SK-N-SH treated with all-trans-retinoic acid at 6 μM for 48 hours (cell line): ENCODE results near the gene TMA7.

Source experiments
- CREB5 ChIP-seq: fragments of 250-450 bp; sonication (Bioruptor Pico); IDR thresholded peaks from 2 replicates; pipeline ENCODE4 v1.5.1; 2020; ENCODE audit warnings: low read depth, mild to moderate bottlenecking, moderate library complexity
- CSDC2 ChIP-seq: fragments of 250-450 bp; sonication (Bioruptor Pico); IDR thresholded peaks from 2 replicates; pipeline ENCODE4 v1.5.0; 2020; ENCODE audit warnings: mild to moderate bottlenecking, moderate library complexity
- ISL1 ChIP-seq: fragments of 250-450 bp; sonication (Bioruptor Pico); IDR thresholded peaks from 2 replicates; pipeline ENCODE4 v2.1.2; 2022; ENCODE audit warnings: mild to moderate bottlenecking, moderate library complexity
- OSR1 ChIP-seq: fragments of 250-450 bp; sonication (Bioruptor Pico); IDR thresholded peaks from 2 replicates; pipeline ENCODE4 v1.8.0; 2022; ENCODE audit warnings: moderate library complexity, mild to moderate bottlenecking, inconsistent platforms
- PATZ1 ChIP-seq: fragments of 250-450 bp; sonication (Bioruptor Pico); IDR thresholded peaks from 2 replicates; pipeline ENCODE4 v1.8.0; 2020; ENCODE audit warnings: mild to moderate bottlenecking, moderate library complexity, borderline replicate concordance
- PPARA ChIP-seq: fragments of 250-450 bp; sonication (Bioruptor Pico); IDR thresholded peaks from 2 replicates; pipeline ENCODE4 v1.5.0; 2020; ENCODE audit warnings: mild to moderate bottlenecking, borderline replicate concordance
- RARB ChIP-seq: fragments of 250-450 bp; sonication (Bioruptor Pico); IDR thresholded peaks from 2 replicates; pipeline ENCODE4 v1.8.0; 2021; ENCODE audit warnings: mild to moderate bottlenecking, moderate library complexity
- TCF4 ChIP-seq: fragments of 250-450 bp; sonication (Bioruptor Pico); IDR thresholded peaks from 2 replicates; pipeline ENCODE4 v1.8.0; 2021; ENCODE audit warnings: mild to moderate bottlenecking, moderate library complexity, borderline replicate concordance
- ZFP3 ChIP-seq: fragments of 250-450 bp; sonication (Bioruptor Pico); IDR thresholded peaks from 2 replicates; pipeline ENCODE4 v1.5.0; 2020; ENCODE audit warnings: mild to moderate bottlenecking, moderate library complexity
- ZFP30 ChIP-seq: fragments of 450-650 bp; formaldehyde crosslinking; IDR thresholded peaks from 2 replicates; pipeline ENCODE4 v1.5.0; 2022; ENCODE audit warnings: mild to moderate bottlenecking, moderate library complexity
- ZNF565 ChIP-seq: fragments of 450-650 bp; formaldehyde crosslinking; conservative IDR thresholded peaks from 2 replicates; pipeline ENCODE4 v1.5.0; 2020; ENCODE audit warnings: low read depth, mild to moderate bottlenecking, moderate library complexity
- ZNF8 ChIP-seq: fragments of 450-650 bp; formaldehyde crosslinking; IDR thresholded peaks from 2 replicates; pipeline ENCODE4 v1.5.0; 2020; ENCODE audit warnings: mild to moderate bottlenecking, moderate library complexity
- TF ChIP-seq, protein P1 (sequence below): fragments of 250-450 bp; sonication (Bioruptor Pico); IDR thresholded peaks from 2 replicates; pipeline ENCODE4 v1.5.0; 2020; ENCODE audit warnings: mild to moderate bottlenecking, moderate library complexity
- TF ChIP-seq, protein P2 (sequence below): fragments of 250-450 bp; sonication (Bioruptor Pico); IDR thresholded peaks from 2 replicates; pipeline ENCODE4 v1.5.1; 2021; ENCODE audit warnings: mild to moderate bottlenecking, moderate library complexity

DNA sequence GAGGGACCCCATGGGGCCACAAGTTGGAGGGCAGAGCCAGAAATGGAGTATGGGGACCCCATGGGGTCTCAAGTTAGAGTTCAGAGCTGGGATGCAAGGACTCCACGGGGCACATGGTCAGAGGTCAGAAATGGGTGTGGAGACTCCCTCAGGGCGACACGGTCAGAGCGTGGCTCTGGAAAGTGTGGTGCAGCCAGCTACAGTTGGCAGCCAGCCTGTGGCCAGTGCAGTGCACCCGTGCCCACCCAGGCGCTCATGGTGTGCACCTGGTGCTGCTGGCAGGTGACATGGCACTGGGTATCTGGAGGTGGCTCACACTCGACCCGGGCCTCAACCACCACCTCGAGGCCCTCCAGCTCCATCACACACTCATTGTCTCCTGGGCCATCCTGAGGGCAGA, 21.4 kb upstream of the TMA7 start:
- no peak for TF ChIP-seq ZNF565
- TF ChIP-seq, protein P1, sequence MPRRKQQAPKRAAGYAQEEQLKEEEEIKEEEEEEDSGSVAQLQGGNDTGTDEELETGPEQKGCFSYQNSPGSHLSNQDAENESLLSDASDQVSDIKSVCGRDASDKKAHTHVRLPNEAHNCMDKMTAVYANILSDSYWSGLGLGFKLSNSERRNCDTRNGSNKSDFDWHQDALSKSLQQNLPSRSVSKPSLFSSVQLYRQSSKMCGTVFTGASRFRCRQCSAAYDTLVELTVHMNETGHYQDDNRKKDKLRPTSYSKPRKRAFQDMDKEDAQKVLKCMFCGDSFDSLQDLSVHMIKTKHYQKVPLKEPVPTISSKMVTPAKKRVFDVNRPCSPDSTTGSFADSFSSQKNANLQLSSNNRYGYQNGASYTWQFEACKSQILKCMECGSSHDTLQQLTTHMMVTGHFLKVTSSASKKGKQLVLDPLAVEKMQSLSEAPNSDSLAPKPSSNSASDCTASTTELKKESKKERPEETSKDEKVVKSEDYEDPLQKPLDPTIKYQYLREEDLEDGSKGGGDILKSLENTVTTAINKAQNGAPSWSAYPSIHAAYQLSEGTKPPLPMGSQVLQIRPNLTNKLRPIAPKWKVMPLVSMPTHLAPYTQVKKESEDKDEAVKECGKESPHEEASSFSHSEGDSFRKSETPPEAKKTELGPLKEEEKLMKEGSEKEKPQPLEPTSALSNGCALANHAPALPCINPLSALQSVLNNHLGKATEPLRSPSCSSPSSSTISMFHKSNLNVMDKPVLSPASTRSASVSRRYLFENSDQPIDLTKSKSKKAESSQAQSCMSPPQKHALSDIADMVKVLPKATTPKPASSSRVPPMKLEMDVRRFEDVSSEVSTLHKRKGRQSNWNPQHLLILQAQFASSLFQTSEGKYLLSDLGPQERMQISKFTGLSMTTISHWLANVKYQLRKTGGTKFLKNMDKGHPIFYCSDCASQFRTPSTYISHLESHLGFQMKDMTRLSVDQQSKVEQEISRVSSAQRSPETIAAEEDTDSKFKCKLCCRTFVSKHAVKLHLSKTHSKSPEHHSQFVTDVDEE = no peak
- TF ChIP-seq, protein P2, sequence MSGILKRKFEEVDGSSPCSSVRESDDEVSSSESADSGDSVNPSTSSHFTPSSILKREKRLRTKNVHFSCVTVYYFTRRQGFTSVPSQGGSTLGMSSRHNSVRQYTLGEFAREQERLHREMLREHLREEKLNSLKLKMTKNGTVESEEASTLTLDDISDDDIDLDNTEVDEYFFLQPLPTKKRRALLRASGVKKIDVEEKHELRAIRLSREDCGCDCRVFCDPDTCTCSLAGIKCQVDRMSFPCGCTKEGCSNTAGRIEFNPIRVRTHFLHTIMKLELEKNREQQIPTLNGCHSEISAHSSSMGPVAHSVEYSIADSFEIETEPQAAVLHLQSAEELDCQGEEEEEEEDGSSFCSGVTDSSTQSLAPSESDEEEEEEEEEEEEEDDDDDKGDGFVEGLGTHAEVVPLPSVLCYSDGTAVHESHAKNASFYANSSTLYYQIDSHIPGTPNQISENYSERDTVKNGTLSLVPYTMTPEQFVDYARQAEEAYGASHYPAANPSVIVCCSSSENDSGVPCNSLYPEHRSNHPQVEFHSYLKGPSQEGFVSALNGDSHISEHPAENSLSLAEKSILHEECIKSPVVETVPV (CRISPR knock-in tag) = no peak
- no peak for TF ChIP-seq ZNF8
- TF ChIP-seq RARB = no peak
- TF ChIP-seq ZFP3 (CRISPR knock-in tag) = no peak
- no peak for TF ChIP-seq TCF4
- TF ChIP-seq PATZ1 (CRISPR knock-in tag) = no peak
- TF ChIP-seq CSDC2 (CRISPR knock-in tag) = no peak
- TF ChIP-seq ZFP30 = no peak
- TF ChIP-seq PPARA (CRISPR knock-in tag) = no peak
- TF ChIP-seq ISL1 = no peak
- TF ChIP-seq CREB5 (CRISPR knock-in tag) = no peak
- no peak for TF ChIP-seq OSR1
